NB4 (cell line): ENCODE measurements around the gene EIF2B5.

Experiments
- MYC ChIP-seq: IDR thresholded peaks from 2 replicates; pipeline ENCODE4 v1.6.1; 2011; ENCODE audit warnings: low read depth, low read length
- POLR2A ChIP-seq: IDR thresholded peaks from 2 replicates; pipeline ENCODE4 v1.6.1; 2011; ENCODE audit warnings: mild to moderate bottlenecking; ENCODE audit not compliant: insufficient read length; ENCODE audit errors: extremely low read depth
- TF ChIP-seq, protein P1 (sequence below): IDR thresholded peaks from one replicate; pipeline ENCODE4 v1.5.1; 2012; ENCODE audit warnings: low read depth, low read length

DNA sequence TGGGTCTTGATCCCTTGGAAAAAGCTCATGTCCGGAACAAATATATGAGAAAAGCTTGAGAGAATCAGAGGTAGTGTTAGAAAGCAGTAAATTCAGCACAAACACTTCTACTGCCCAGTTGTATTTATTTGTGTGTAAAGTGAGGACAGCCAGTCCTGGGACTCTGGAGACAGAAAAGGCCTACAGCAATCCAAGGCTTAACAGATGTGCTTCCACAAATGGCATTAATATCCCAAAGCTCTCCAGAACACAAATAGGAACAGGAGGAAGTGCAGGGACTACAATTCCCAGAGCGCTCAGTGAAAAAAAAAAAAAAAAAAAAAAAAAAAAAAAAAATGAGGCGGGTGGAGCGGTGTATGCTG, 39.1 kb downstream of the EIF2B5 start:
- TF ChIP-seq MYC (no peak), POLR2A (no peak)
- TF ChIP-seq, protein P1, sequence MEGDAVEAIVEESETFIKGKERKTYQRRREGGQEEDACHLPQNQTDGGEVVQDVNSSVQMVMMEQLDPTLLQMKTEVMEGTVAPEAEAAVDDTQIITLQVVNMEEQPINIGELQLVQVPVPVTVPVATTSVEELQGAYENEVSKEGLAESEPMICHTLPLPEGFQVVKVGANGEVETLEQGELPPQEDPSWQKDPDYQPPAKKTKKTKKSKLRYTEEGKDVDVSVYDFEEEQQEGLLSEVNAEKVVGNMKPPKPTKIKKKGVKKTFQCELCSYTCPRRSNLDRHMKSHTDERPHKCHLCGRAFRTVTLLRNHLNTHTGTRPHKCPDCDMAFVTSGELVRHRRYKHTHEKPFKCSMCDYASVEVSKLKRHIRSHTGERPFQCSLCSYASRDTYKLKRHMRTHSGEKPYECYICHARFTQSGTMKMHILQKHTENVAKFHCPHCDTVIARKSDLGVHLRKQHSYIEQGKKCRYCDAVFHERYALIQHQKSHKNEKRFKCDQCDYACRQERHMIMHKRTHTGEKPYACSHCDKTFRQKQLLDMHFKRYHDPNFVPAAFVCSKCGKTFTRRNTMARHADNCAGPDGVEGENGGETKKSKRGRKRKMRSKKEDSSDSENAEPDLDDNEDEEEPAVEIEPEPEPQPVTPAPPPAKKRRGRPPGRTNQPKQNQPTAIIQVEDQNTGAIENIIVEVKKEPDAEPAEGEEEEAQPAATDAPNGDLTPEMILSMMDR = no peak
